ENCODE data around the gene GPATCH1.

GPATCH1 gene

GRCh38 chr19:33062902-33063301 lies 18.1 kb upstream of the GPATCH1 start:
- TF ChIP-seq ZBTB7A (tag by site-specific recombination; IDR thresholded peaks at IDR 0.05; ENCODE audit: low read depth), result no peak
- 0 out of 2 replicates have a peak, but pooled peaks have one; percentile 34 for TF ChIP-seq ZSCAN30 (tag by site-specific recombination; IDR thresholded peaks at IDR 0.05)
- CTCF ChIA-PET, result interaction anchor here (1.2 to 1.4 kb wide), 2 partner anchors 11 to 13 kb away, joined by 3 read pairs; no protein-coding TSS in a partner anchor
- no peak overlapping the region for H3K4me3 ChIP-seq (ENCODE audit: low read depth, low read length)

DNA sequence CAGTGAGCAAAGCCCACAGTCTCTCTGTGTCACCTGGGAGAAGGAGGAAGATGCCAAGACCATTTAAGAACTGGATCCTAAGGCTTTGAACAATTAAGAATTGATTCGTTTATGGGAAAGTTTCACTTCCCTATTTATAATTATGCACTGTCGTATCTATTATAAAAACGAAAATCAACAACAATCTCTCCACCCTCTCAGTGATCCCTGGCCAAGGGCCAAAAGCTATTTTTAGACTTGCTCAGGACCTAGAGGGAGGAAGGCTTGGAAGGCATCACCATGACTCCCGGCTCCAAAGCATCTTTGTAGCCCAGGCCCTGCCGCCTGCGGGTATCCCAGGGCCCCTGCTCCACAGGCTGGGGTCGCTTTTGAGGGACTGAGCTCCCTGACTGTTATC lies 17.6 kb upstream of the GPATCH1 start:
- H3K4me3 ChIP-seq (ENCODE audit: low read depth, low read length), result peak overlapping the region; percentile 45
- H3K9me3 ChIP-seq (ENCODE audit: control insufficient read depth, insufficient read depth, low read depth, low read length), result no peaks in the 10 kb centered on the region
- ChIA-PET POLR2A (interaction anchor here (1.1 to 2.6 kb wide), 5 partner anchors 8 to 92 kb away, joined by 3 to 26 read pairs (median 7); partner anchors contain the start of genes CEP89 and FAAP24), CTCF (interaction anchor here (0.7 to 1.4 kb wide), 4 partner anchors 10 to 21 kb away, joined by 3 to 8 read pairs (median 3); no protein-coding TSS in a partner anchor)
- peaks cover 16% of the 10 kb centered on the region for H3K4me1 ChIP-seq (ENCODE audit: control insufficient read depth, insufficient read depth, low read length)
- peak; percentile 46; the same call in 1 of the 2 replicates for TF ChIP-seq PRDM1 (tag by site-specific recombination; IDR thresholded peaks at IDR 0.05)
- TF ChIP-seq ZNF366 (tag by site-specific recombination; conservative IDR thresholded peaks at IDR 0.05), result peak; percentile 45
- TF ChIP-seq IKZF3 (tag by site-specific recombination; IDR thresholded peaks at IDR 0.05), result 0 out of 2 replicates have a peak, but pooled peaks have one; percentile 52
- TF ChIP-seq, protein P1, sequence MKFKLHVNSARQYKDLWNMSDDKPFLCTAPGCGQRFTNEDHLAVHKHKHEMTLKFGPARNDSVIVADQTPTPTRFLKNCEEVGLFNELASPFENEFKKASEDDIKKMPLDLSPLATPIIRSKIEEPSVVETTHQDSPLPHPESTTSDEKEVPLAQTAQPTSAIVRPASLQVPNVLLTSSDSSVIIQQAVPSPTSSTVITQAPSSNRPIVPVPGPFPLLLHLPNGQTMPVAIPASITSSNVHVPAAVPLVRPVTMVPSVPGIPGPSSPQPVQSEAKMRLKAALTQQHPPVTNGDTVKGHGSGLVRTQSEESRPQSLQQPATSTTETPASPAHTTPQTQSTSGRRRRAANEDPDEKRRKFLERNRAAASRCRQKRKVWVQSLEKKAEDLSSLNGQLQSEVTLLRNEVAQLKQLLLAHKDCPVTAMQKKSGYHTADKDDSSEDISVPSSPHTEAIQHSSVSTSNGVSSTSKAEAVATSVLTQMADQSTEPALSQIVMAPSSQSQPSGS (tag by site-specific recombination; IDR thresholded peaks at IDR 0.05; ENCODE audit: low read depth), result no peak
- TF ChIP-seq ZNF292 (tag by site-specific recombination; IDR thresholded peaks at IDR 0.05; ENCODE audit: borderline replicate concordance, low read depth), result no peak
- TF ChIP-seq SP2 (tag by site-specific recombination; IDR thresholded peaks at IDR 0.05), result no peak
- TF ChIP-seq ZNF157 (tag by site-specific recombination; IDR thresholded peaks at IDR 0.05), result no peak
- 0 out of 2 replicates have a peak, but pooled peaks have one; percentile 39 for TF ChIP-seq REPIN1 (tag by site-specific recombination; IDR thresholded peaks at IDR 0.05; ENCODE audit: low read depth)
- no peak for TF ChIP-seq WT1 (tag by site-specific recombination; IDR thresholded peaks at IDR 0.05)
- TF ChIP-seq HIC1 (tag by site-specific recombination; IDR thresholded peaks at IDR 0.05), result 0 out of 2 replicates have a peak, but pooled peaks have one; percentile 26
- TF ChIP-seq ZNF561 (tag by site-specific recombination; IDR thresholded peaks at IDR 0.05; ENCODE audit: borderline replicate concordance), result peak; percentile 33; the same call in 1 of the 2 replicates
- no peak overlapping the region for H3K27ac ChIP-seq (ENCODE audit: extremely low read depth, low read depth, low read length)
- H3K36me3 ChIP-seq (ENCODE audit: control insufficient read depth in 2 of 2, insufficient read depth in 1 of 2, low read length in 2 of 2), result peaks cover 0 to 4% of the 10 kb centered on the region in 2 experiments; a peak in 1 of 3 replicates

More at GRCh38 chr19:33062902-33063301, 18.1 kb upstream of the GPATCH1 start:
- Histone ChIP-seq H3K4me1 (ENCODE audit: control insufficient read depth, insufficient read depth, low read length) (peaks cover 16% of the 10 kb centered on the region), H3K27ac (ENCODE audit: extremely low read depth, low read depth, low read length) (no peak overlapping the region), H3K9me3 (ENCODE audit: control insufficient read depth, insufficient read depth, low read depth, low read length) (no peaks in the 10 kb centered on the region), H3K36me3 (ENCODE audit: control insufficient read depth in 2 of 2, insufficient read depth in 1 of 2, low read length in 2 of 2) (peaks cover 0 to 4% of the 10 kb centered on the region in 2 experiments; a peak in 1 of 3 replicates)
- POLR2A ChIA-PET, result interaction anchor here (1.0 to 2.6 kb wide), 4 partner anchors 10 to 22 kb away, joined by 4 to 26 read pairs (median 7); no protein-coding TSS in a partner anchor

- Histone ChIP-seq H3K9me3 (ENCODE audit: control insufficient read depth, insufficient read depth, low read depth, low read length) (no peaks in the 10 kb centered on the region), H3K4me3 (ENCODE audit: low read depth, low read length) (peak overlapping the region; percentile 45), H3K4me1 (ENCODE audit: control insufficient read depth, insufficient read depth, low read length) (peaks cover 16% of the 10 kb centered on the region), H3K36me3 (ENCODE audit: control insufficient read depth in 2 of 2, insufficient read depth in 1 of 2, low read length in 2 of 2) (peaks cover 0 to 4% of the 10 kb centered on the region in 2 experiments; a peak in 1 of 3 replicates), H3K27ac (ENCODE audit: extremely low read depth, low read depth, low read length) (peak overlapping the region; percentile 70; the same call in 1 of the 2 replicates)
- POLR2A ChIA-PET, result interaction anchor here (0.6 to 2.6 kb wide), 7 partner anchors 8 to 92 kb away, joined by 3 to 26 read pairs (median 7); partner anchors contain the start of genes CEP89 and FAAP24
- CTCF ChIA-PET, result interaction anchor here (0.7 to 1.4 kb wide), 4 partner anchors 10 to 22 kb away, joined by 3 to 8 read pairs (median 3); no protein-coding TSS in a partner anchor
- no peak for TF ChIP-seq KLF10 (tag by site-specific recombination; IDR thresholded peaks at IDR 0.05)
- peak; percentile 71; the same call in 1 of the 2 replicates for TF ChIP-seq ZNF561 (tag by site-specific recombination; IDR thresholded peaks at IDR 0.05; ENCODE audit: borderline replicate concordance)
- no peak for TF ChIP-seq ZNF366 (tag by site-specific recombination; conservative IDR thresholded peaks at IDR 0.05)
- peak; percentile 68 for TF ChIP-seq KLF16 (tag by site-specific recombination; IDR thresholded peaks at IDR 0.05)
- TF ChIP-seq ZNF610 (tag by site-specific recombination; IDR thresholded peaks at IDR 0.05; ENCODE audit: borderline replicate concordance), result peak; percentile 46; the same call in 1 of the 2 replicates
- no peak for TF ChIP-seq ZNF148 (tag by site-specific recombination; IDR thresholded peaks at IDR 0.05; ENCODE audit: borderline replicate concordance)
- no peak for TF ChIP-seq ZNF530 (tag by site-specific recombination; IDR thresholded peaks at IDR 0.05; ENCODE audit: low read depth)
- no peak for TF ChIP-seq ZNF621 (tag by site-specific recombination; IDR thresholded peaks at IDR 0.05)
- TF ChIP-seq ZNF274 (IDR thresholded peaks at IDR 0.05; ENCODE audit: low read length), result no peak
- TF ChIP-seq ZNF274 (tag by site-specific recombination; IDR thresholded peaks at IDR 0.05; ENCODE audit: borderline replicate concordance), result no peak
Observed at GRCh38 chr19:33063753-33064457, 17.1 kb upstream of the GPATCH1 start.
